Epithelial cell of esophagus (primary cell): ENCODE results near the gene RDH14.
A peak's percentile ranks its signal among the peaks of the same experiment; 100 is the strongest.

Experiments
- DNase-seq: peaks from one replicate; pipeline ENCODE4 v3.0.0; 2010; ENCODE audit warnings: low read depth
- H3K4me3 ChIP-seq: 2 replicates; pipeline ENCODE4 v1.5.1; 2011; ENCODE audit warnings: mild to moderate bottlenecking, low read length, control low read depth
- CTCF ChIP-seq: IDR thresholded peaks from 2 replicates; pipeline ENCODE4 v1.5.1; 2011; ENCODE audit warnings: low read depth, mild to moderate bottlenecking, low read length, control low read depth, inconsistent platforms; ENCODE audit not compliant: insufficient read depth; ENCODE audit errors: missing control alignments

The RDH14 gene

GRCh38 chr2:18589354-18589753 is 28.9 kb upstream of the RDH14 start, which contains the start of gene NT5C1B:
NT5C1B (minus strand) TSS chr2:18589569; CDS start chr2:18589468, 101 bp downstream.
- no peak for TF ChIP-seq CTCF
- DNase-seq, result peak; percentile 23
- H3K4me3 ChIP-seq, result no peak within 1 kb of the TSS

GRCh38 chr2:18588802-18589201 is 28.3 kb upstream of the RDH14 start:
- H3K4me3 ChIP-seq, result no peak overlapping the region
- no peak for TF ChIP-seq CTCF
- no peak for DNase-seq

DNA sequence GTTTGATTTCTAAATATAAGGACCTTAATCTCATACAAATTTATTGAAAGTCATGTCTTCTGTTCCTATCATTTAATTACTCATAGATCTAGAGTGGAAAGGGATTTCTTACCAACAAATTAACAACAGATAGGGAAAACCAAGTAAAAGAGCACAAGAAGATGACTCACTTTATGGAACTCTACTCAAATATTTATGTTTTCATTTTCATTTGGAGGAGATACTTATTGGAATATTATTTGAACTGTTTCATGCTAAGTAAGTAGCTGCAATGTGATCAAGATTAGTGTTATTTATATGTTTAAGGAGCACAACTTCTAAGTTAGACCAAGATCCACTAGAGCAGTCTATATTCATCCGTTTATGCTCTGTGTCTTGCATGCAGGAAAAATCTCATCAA is 27.6 kb upstream of the RDH14 start:
- no peak overlapping the region for H3K4me3 ChIP-seq

GRCh38 chr2:18585526-18585925 is 25.1 kb upstream of the RDH14 start:
- H3K4me3 ChIP-seq, result no peak overlapping the region
- no peak for TF ChIP-seq CTCF
- DNase-seq, result peak; percentile 45

More for the DNA sequence above, 27.6 kb upstream of the RDH14 start:
- no peak for TF ChIP-seq CTCF
- DNase-seq, result no peak

GRCh38 chr2:18584608-18584954 is 24.1 kb upstream of the RDH14 start:
- no peak overlapping the region for H3K4me3 ChIP-seq
- TF ChIP-seq CTCF, result no peak
- DNase-seq, result no peak

GRCh38 chr2:18583905-18584607 is 23.6 kb upstream of the RDH14 start:
- H3K4me3 ChIP-seq, result no peak overlapping the region
- DNase-seq, result no peak
- TF ChIP-seq CTCF, result no peak

DNA sequence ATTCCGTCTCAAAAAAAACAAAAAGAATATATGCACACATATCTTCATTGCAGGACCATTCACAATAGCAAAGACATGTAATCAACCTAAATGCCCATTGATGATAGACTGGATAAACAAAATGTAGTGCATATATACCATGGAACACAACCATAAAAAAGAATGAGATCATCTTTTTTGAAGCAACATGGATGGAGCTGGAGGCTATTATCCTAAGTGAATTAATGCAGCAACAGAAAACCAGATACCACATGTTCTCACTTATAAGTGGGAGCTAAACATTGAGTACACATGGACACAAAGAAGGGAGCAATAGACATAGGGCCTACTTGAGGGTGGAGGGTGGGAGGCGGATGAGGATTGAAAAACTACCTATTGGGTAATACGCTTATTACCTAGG is 20.2 kb upstream of the RDH14 start:
- H3K4me3 ChIP-seq, result no peak overlapping the region
- no peak for TF ChIP-seq CTCF
- no peak for DNase-seq
